Dermis blood vessel endothelial cell (primary cell): ENCODE data around the gene SEPTIN8. TPM values are rescaled to one million over a fixed set of nuclear protein-coding genes. Genes with fewer than 3 reads are reported as not detected.

Source experiments
- DNase-seq: peaks from one replicate; pipeline ENCODE4 v3.0.0; 2010
- total RNA-seq: library from RNA; depleted of rRNA; stranded (reverse); fragments of >200 nt; gene quantifications from 2 replicates; pipeline ENCODE4 v1.2.3, GENCODE V29; 2014

The SEPTIN8 gene
- total RNA-seq, 1 donor from 2014 or later: 67.4 TPM

GRCh38 chr5:132748522-132749000 lies 28.5 kb downstream of the SEPTIN8 start:
- no peak for DNase-seq

GRCh38 chr5:132747616-132748440 lies 29.2 kb downstream of the SEPTIN8 start:
- no peak for DNase-seq

GRCh38 chr5:132746954-132747615 lies 30.0 kb downstream of the SEPTIN8 start, which contains the start of gene CCNI2:
Gene CCNI2 (plus strand): TSS chr5:132747426. CDS start chr5:132747496, 70 bp downstream.
- DNase-seq: peak; percentile 66

DNA sequence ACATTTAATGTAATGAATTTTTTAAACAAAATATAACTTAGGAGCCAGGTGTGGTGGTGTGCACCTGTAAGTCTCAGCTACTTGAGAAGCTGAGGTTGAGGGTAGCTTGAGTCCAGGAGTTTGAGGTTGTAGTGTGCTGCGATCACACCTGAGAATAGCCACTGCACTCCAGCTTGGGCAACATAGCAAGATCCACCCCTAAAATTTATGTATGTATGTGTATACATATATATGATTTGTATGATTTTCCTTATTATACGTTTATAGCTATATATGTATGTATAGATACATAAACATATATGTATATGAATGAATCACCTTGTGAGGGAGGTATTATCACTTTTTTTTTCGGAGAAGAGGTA lies 30.5 kb downstream of the SEPTIN8 start:
- no peak for DNase-seq

DNA sequence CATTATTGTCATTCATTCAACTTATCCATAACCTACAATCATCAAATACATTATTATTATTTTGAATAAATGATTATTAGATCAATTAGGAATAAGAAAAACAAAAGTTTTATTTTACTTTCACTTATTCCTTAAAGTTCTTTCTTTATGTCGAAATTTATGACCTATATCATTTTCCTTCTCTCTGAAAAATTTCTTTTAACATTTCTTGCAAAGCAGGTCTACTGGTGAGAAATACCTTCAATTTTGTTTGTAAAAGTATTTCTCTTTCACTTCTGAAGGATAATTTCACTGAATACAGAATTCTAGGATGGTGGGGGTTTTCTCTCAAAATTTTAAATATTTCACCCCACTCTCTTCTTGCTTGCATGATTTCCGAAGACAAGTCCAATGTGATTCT lies 32.4 kb downstream of the SEPTIN8 start:
- no peak for DNase-seq

DNA sequence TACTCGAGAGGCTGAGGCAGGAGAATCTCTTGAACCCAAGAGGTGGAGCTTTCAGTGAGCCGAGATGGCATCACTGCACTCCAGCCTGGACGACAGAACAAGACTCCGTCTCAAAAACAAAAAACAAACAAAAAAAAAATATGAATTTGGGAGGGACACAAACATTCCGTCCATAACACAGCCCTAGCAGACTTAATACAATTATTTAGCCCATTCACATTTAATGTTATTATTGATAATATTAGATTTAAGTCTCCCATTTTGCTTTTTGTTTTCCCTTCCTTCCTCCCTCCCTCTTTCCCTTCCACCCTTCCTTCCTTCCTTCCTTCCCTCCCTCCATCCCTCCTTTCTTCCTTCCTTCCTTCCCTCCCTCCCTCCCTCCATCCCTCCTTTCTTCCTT lies 34.4 kb downstream of the SEPTIN8 start:
- no peak for DNase-seq

DNA sequence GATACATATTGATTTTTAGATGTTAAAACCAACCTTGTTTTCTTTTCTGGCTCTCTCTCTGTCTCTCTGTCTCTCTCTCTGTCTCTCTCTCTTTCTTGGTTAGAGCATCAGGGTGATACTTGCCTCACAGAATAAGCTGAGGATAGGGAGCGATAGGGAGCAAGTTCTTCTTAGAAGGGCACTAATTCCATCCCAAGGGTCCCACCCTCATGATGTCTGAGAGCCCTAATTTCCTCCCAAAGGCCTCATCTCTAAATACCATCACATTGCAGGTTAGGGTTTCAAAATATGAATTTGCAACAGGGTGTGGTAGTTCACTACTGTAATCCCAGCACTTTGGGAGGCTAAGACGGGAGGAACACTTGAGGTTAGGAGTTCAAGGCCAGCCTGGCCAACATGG lies 34.9 kb downstream of the SEPTIN8 start:
- DNase-seq: no peak

DNA sequence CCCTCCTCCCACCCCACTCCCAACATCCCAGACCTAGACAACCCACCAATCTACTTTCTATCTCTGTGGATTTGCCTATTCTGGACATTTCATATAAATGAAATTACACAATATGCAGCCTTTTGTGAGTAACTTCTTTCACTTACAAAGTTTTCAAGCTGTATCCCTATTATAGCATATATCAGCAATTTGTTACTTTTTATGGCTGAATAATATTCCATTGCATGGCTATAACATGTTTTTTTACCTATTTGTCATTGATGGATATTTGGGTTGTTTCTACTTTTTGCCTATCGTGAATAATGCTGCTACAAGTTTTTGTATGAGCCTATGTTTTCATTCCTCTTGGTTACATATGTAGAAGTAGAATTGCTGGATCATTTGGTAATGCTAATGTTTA lies 37.8 kb downstream of the SEPTIN8 start:
- DNase-seq: no peak

GRCh38 chr5:132737982-132738681 lies 38.9 kb downstream of the SEPTIN8 start:
- no peak for DNase-seq

DNA sequence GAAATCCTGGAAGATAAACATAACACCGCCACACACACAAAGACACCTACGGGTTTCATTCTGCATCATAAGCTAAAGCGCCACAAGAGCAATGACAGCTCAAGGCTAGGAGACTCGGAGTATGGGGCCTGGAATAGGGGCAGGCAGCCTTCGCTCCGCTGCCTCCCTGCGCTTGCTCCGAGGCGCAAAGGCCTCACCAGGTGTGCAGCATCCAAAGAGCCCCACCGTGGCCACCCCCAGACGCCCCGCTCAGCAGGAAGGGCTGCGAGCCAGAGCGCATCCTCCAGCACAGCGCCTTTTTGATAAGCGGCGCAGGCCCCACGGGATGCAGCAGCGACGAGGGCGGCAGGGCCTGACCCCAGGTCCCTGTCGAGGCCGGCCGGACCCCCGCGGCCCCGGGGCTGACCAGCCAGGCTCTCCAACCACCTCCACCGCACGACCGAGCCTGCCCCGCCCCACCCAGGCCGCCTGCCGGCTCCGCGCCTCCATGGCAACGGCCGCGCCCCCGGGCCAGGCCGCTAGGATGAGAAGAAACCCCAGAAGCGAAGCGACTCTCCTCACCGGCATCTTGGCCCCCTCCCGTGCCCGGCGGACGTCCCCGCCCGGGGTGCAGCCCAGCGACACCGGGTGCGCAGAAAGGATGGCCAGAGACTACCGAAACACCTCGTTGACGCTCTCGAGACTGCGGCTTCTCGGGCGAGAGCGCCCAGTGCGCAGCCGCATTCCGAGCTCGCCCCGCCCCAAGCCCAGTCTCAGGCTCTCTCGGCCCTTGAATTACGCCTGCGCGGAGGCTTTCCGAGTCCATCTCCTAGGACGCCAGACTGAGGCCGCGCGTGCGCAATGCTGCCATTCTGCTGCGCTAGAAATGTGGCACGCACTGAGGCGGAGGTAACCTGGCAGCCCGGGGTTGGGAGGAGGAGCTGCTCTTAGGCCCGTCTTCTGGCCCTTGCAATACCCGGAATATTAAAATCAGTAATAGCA lies 39.9 kb downstream of the SEPTIN8 start, which contains the start of gene KIF3A:
KIF3A (minus strand) TSS at position 694 of the 981 bp plus-strand sequence; CDS start at position 567, 127 bp downstream.
- DNase-seq: peak; percentile 98

DNA sequence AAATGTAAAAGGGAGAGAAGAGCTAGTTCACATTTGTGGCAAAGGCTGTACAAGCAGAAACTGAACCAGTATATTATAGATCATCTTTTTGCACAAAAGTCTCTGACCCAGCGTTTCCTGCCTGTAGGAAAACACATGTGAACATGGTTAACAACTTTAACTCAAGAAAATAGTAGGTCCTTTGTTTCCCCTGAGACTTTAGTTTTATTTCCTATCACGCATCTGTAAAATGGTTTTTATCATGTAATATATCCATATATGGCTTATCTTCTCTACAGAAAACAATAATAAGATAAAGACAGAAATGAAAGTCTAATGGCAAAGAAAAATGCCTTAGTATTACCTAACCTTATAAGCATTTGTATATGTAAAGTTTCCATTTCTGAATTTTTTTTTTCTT lies 42.4 kb downstream of the SEPTIN8 start:
- DNase-seq: no peak

DNA sequence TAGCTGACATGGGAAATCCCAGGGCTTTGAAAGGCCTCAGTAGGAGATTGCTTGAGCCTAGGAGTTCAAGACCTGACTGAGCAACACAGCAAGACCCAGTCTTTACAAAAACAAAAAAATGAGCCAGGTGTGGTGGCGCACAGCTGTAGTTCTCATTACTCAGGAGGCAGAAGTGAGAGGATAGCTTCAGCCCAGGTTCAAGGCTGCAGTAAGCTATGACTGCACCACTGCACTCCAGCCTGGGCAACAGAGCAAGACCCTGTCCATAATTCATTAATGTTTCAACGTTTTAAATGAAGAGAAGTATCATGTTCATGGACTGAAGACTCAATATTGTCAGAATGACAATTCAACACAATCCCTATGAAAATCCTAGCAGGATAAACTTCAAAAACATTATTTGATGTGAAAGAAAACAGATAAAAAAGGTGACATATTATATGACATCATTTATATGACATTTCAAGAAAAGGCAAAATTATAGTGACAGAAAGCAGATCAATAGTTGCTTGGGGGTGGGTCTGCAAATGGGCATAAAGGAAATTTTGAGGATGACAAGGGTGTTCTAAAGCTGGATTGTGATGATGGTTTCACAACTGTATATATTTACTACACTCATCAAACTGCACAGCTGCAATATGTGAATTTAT lies 43.4 kb downstream of the SEPTIN8 start:
- DNase-seq: no peak

DNA sequence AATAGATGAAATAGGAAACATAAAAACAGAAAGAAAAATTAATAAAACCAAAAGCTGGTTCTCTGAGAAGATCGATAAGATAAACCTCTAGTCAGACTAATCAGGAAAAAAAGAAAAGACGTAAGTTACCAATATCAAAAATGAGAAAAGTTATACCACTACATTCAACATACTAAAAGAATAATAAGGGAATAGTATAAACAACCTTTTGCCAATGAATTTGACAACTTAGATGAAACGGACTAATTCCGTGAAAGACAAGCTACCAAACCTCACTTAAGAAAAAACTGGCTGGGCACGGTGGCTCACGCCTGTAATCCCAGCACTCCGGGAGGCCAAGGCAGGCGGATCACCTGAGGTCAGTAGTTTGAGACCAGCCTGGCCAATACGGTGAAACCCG lies 47.1 kb downstream of the SEPTIN8 start:
- no peak for DNase-seq

- no peak for DNase-seq
Measured at GRCh38 chr5:132725745-132726144, 51.3 kb downstream of the SEPTIN8 start.

DNA sequence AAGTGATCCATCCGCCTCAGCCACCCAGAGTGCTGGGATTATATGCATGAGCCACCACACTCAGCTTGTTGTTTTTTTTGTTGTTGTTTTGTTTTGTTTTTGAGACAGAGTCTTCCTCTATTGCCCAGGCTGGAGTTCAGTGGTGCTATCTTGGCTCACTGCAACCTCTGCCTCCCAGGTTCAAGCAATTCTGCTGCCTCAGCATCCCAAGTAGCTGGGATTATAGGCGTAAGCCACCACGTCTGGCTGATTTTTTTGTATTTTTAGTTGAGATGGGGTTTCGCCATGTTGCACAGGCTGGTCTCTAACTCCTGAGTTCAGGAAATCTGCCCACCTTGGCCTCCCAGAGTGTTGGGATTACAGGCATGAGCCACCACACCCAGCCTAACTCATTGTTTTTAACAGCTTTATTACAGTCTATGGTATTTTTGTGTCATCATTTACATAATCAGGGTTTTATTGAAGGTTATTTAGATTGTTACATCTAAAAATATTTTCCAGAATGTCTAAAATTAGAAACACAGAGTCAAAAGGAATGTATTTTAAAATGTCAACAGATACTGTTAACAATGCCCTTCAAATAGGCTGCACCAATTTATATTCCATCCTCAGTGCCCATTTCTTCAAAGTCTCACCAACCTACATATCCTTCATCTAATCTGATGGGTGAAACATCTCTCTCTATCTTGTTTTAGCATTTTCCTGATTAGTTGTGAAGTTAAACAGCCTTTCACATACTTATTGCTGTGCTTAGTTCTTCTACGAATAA lies 58.3 kb downstream of the SEPTIN8 start:
- DNase-seq: no peak

DNA sequence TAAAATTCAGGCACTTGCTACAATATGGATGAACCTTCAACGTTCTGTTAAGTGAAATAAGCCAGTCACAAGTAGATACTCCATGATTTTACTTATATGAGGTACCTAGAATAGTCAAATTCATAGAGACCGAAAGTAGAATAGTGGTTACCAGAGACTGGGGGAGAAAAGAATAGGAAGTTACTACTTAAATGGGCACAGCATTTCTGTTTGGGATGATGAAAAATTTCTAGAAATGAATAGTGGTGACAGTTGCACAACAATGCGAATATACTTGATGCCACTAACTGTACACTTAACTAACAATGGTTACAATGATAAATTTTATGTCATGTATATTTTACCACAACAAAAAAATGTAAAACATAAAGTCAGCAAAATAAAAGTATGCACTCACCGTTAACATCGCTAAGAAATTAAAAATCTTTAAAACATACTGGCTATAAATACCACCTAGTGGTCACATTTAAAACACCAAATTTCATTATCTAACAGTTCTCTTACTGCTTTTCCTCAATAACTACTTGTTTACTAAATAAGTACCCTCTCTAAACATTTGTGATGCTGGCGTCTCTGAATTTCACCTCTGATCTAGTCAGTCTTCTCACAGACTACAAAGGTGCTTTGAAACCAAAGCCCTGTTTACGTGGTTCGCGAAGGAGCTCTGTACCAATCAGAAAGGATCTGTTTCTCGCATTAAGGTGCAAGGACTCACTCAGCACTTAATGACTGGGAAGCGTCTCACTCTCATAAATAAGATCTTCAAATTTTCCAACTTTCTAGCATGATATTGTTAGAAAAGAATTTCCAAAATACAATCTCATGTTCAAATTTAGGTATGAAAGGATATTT lies 62.4 kb downstream of the SEPTIN8 start:
- peak; percentile 30 for DNase-seq

DNA sequence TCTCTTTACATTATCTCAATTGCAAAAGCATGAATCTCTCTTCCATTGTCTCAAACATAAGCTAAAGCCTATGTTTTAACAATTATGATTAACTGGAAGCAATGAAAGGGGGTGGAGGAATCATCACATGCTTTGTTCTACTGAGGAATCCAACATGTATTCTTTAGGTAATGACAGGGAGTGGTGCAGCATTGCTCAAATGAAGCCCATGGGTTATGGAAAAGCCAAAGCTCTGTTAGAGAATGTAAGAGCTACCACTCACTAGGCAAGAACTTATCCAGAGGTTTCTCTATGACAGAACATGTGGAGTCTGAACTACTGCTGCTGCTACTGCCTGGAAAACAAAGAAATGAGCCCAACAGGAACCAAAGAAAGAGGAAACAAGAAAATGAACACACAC lies 68.4 kb downstream of the SEPTIN8 start:
- no peak for DNase-seq

DNA sequence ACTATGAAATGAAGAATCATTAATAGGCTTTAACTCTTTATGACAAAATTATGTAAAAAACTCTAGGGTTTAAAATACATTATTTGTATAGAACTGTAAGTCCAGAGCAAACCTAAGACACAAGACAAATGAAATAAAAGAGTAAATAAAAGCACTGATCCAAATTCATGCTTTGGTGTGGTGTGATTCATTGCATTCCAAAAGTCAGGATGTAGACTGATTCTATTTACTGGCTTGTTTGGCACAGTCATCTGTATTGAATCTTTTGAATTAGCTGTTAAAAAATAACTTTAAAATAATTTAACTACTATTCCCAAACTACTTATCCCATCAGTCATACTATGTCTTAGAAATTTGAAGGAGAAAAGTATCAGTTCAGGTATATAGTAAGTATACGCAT lies 72.2 kb downstream of the SEPTIN8 start:
- peak; percentile 54 for DNase-seq
